ENCODE data around the gene GAN.

DNA sequence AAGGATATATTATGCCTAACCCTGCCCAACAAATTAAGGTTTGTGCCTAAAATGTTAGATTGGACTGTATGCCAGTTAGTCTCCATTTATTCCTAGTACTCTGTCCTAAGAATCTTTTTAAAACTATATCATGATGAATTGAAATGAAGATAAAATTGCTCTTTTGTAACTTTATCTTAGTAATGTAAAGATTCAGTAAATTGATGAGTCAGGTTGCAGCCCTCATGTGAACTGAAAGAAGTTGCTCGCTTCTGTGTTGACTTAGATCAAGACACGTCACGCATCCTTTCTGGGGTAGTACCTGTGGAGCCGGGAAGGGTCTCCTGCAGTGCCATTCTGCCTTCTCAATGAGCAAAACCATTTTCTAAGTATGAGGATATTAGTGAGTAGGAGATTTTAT lies 63.3 kb downstream of the GAN start:
- TF ChIP-seq CTCF (IDR thresholded peaks at IDR 0.05) (no peak), EZH2 (IDR thresholded peaks at IDR 0.05; ENCODE audit: borderline replicate concordance, insufficient read depth, low read depth, low read length, poor library complexity, severe bottlenecking) (no peak)
